Measurements from ENCODE around the gene AHI1. TPM values are rescaled to one million over a fixed set of nuclear protein-coding genes. Genes with fewer than 3 reads are reported as not detected.

Gene AHI1
- total RNA-seq, 5 donors from 2014 or later (not counting 1 experiment from before 2014, with no cell fraction given): 9.6 to 27.6 (median 15.8) TPM

DNA sequence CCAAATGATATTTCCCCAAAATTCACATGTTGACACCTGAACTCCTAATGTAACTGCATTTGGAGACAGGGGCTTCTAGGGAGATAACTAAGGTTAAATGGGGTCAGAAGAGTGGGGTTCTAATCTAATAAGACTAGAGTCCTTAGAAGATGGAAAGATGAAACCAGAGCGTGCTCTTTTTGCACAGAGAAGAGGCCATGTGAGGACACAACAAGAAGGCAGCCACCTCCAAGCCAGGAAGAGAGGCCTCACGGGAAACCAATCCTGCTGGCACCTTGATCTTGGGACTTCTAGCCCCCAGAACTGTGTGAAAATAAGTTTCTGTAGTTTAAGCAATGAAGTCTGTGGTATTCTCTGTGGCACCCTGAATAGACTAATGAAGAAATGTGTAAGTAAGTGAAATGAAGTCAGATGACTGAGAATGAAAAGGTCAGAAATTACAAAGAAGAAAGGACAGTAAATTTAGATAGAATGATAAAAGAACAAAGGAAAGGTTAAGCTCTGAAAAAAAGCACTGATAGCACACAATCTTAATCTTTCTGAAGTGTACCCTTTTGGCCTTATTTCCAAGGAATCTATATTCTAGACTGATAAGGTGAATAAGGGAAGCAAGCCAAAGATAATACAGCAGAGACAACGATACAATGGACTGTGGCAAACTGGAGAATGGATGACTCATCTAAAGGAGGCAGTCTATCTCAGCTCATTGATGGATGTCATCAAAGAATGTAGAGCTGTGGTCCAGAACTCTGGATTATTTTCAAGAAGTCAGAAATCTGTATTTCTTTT lies 206.1 kb downstream of the AHI1 start:
- H3K36me3 Mint-ChIP-seq: peaks cover 30% of the 10 kb centered on the region
- ChIA-PET CTCF (no interaction called here), POLR2A (no interaction called here)
- no peaks in the 10 kb centered on the region for H3K9me3 ChIP-seq
- H3K9me3 Mint-ChIP-seq: peaks cover 4 to 6% (median 6%) of the 10 kb centered on the region in 3 donors
- H3K27me3 Mint-ChIP-seq: no peaks in the 10 kb centered on the region
- H3K27ac ChIP-seq (ENCODE audit: low read length): no peak overlapping the region
- no peak overlapping the region for H3K4me3 ChIP-seq (ENCODE audit: control insufficient read depth in 1 of 2, extremely low read depth in 1 of 2, low read length in 1 of 2)
- peaks cover 0 to 7% (median 2%) of the 10 kb centered on the region in 3 donors for H3K4me1 Mint-ChIP-seq
- 63% methylated on average over 3 of the region's 3 CpGs for WGBS (ENCODE audit: insufficient coverage)
- H3K4me1 ChIP-seq (ENCODE audit: control insufficient read depth in 1 of 2, extremely low read depth in 1 of 2, insufficient read depth in 2 of 2, low read length in 2 of 2): no peaks in the 10 kb centered on the region
- H3K36me3 ChIP-seq (ENCODE audit: control insufficient read depth in 2 of 2, extremely low read depth in 1 of 2, insufficient read depth in 1 of 2, low read length in 1 of 2): no peaks in the 10 kb centered on the region
- H3K4me3 Mint-ChIP-seq: no peak overlapping the region
- no peak overlapping the region for H3K27ac Mint-ChIP-seq
- DNase-seq (no peak), ATAC-seq (replicated peaks in 1 of 4) (no peak)
- no peaks in the 10 kb centered on the region for H3K27me3 ChIP-seq (replicated peaks in 1 of 2; ENCODE audit: control insufficient read depth in 2 of 2, extremely low read depth in 1 of 2, insufficient read depth in 2 of 2, low read length in 1 of 2)

DNA sequence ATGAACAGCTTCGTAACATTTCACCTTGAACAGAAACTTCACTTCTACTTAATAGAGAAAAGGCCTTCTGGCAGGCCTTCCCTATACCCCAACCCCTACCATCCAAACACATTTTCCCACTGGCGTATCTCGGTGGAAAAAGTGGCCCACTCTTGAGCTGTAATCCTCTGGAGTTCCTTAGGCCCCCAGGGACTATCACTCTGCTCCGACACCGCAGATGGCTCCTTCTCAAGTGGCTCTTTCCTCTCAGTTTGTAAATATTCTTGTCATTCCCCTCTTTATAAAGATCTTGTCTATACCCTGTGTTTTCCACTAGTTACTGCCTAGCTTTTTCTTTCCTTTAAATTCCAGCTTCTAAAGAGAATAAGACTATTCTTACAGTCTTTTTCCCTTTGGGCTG lies 207.7 kb downstream of the AHI1 start:
- 92% methylated on average over 2 of the region's 5 CpGs for WGBS (ENCODE audit: insufficient coverage)
- Histone ChIP-seq H3K4me1 (ENCODE audit: control insufficient read depth in 1 of 2, extremely low read depth in 1 of 2, insufficient read depth in 2 of 2, low read length in 2 of 2) (no peaks in the 10 kb centered on the region), H3K36me3 (ENCODE audit: control insufficient read depth in 2 of 2, extremely low read depth in 1 of 2, insufficient read depth in 1 of 2, low read length in 1 of 2) (no peaks in the 10 kb centered on the region), H3K9me3 (no peaks in the 10 kb centered on the region), H3K4me3 (ENCODE audit: control insufficient read depth in 1 of 2, extremely low read depth in 1 of 2, low read length in 1 of 2) (no peak overlapping the region), H3K27me3 (replicated peaks in 1 of 2; ENCODE audit: control insufficient read depth in 2 of 2, extremely low read depth in 1 of 2, insufficient read depth in 2 of 2, low read length in 1 of 2) (no peaks in the 10 kb centered on the region), H3K27ac (ENCODE audit: low read length) (no peak overlapping the region)
- H3K4me3 Mint-ChIP-seq: no peak overlapping the region
- ATAC-seq (replicated peaks in 1 of 4) (no peak), DNase-seq (no peak)
- peaks cover 27% of the 10 kb centered on the region for H3K36me3 Mint-ChIP-seq
- POLR2A ChIA-PET: no interaction called here
- H3K27ac Mint-ChIP-seq: no peak overlapping the region
- CTCF ChIA-PET: no interaction called here
- peaks cover 0 to 3% (median 0%) of the 10 kb centered on the region in 3 donors for H3K9me3 Mint-ChIP-seq
- peaks cover 0 to 7% (median 2%) of the 10 kb centered on the region in 3 donors for H3K4me1 Mint-ChIP-seq
- no peaks in the 10 kb centered on the region for H3K27me3 Mint-ChIP-seq

GRCh38 chr6:135286962-135287538 lies 210.5 kb downstream of the AHI1 start:
- ChIA-PET POLR2A (no interaction called here), CTCF (no interaction called here)
- H3K4me1 ChIP-seq (ENCODE audit: control insufficient read depth in 1 of 2, extremely low read depth in 1 of 2, insufficient read depth in 2 of 2, low read length in 2 of 2): no peaks in the 10 kb centered on the region
- no peak for DNase-seq
- no peaks in the 10 kb centered on the region for H3K27me3 ChIP-seq (replicated peaks in 1 of 2; ENCODE audit: control insufficient read depth in 2 of 2, extremely low read depth in 1 of 2, insufficient read depth in 2 of 2, low read length in 1 of 2)
- peaks cover 0 to 7% (median 2%) of the 10 kb centered on the region in 3 donors for H3K4me1 Mint-ChIP-seq
- WGBS (ENCODE audit: insufficient coverage): 37% methylated on average over 4 of the region's 8 CpGs
- no peaks in the 10 kb centered on the region for H3K27me3 Mint-ChIP-seq
- no peak overlapping the region for H3K4me3 ChIP-seq (ENCODE audit: control insufficient read depth in 1 of 2, extremely low read depth in 1 of 2, low read length in 1 of 2)
- H3K4me3 Mint-ChIP-seq: no peak overlapping the region
- no peak for ATAC-seq (replicated peaks in 1 of 4)
- H3K9me3 Mint-ChIP-seq: peaks cover 0 to 3% (median 0%) of the 10 kb centered on the region in 3 donors
- H3K36me3 ChIP-seq (ENCODE audit: control insufficient read depth in 2 of 2, extremely low read depth in 1 of 2, insufficient read depth in 1 of 2, low read length in 1 of 2): no peaks in the 10 kb centered on the region
- no peak overlapping the region for H3K27ac Mint-ChIP-seq
- H3K9me3 ChIP-seq: no peaks in the 10 kb centered on the region
- no peak overlapping the region for H3K27ac ChIP-seq (ENCODE audit: low read length)
- H3K36me3 Mint-ChIP-seq: peaks cover 21% of the 10 kb centered on the region

- Mint-ChIP-seq H3K9me3 (peaks cover 0 to 3% (median 0%) of the 10 kb centered on the region in 3 donors), H3K36me3 (peaks cover 21% of the 10 kb centered on the region), H3K27ac (no peak overlapping the region), H3K27me3 (no peaks in the 10 kb centered on the region), H3K4me1 (peaks cover 0 to 11% (median 2%) of the 10 kb centered on the region in 3 donors), H3K4me3 (no peak overlapping the region)
- DNase-seq (no peak), ATAC-seq (replicated peaks in 1 of 4) (no peak)
- no CpG with 5 or more reads among the region's 2 CpGs for WGBS (ENCODE audit: insufficient coverage)
- POLR2A ChIA-PET: no interaction called here
- Histone ChIP-seq H3K27me3 (replicated peaks in 1 of 2; ENCODE audit: control insufficient read depth in 2 of 2, extremely low read depth in 1 of 2, insufficient read depth in 2 of 2, low read length in 1 of 2) (no peaks in the 10 kb centered on the region), H3K4me1 (ENCODE audit: control insufficient read depth in 1 of 2, extremely low read depth in 1 of 2, insufficient read depth in 2 of 2, low read length in 2 of 2) (peaks cover 0 to 3% of the 10 kb centered on the region in 2 experiments), H3K27ac (ENCODE audit: low read length) (no peak overlapping the region), H3K4me3 (ENCODE audit: control insufficient read depth in 1 of 2, extremely low read depth in 1 of 2, low read length in 1 of 2) (no peak overlapping the region), H3K36me3 (ENCODE audit: control insufficient read depth in 2 of 2, extremely low read depth in 1 of 2, insufficient read depth in 1 of 2, low read length in 1 of 2) (no peaks in the 10 kb centered on the region), H3K9me3 (no peaks in the 10 kb centered on the region)
- CTCF ChIA-PET: no interaction called here
Measured at GRCh38 chr6:135285165-135285564, 212.4 kb downstream of the AHI1 start.

DNA sequence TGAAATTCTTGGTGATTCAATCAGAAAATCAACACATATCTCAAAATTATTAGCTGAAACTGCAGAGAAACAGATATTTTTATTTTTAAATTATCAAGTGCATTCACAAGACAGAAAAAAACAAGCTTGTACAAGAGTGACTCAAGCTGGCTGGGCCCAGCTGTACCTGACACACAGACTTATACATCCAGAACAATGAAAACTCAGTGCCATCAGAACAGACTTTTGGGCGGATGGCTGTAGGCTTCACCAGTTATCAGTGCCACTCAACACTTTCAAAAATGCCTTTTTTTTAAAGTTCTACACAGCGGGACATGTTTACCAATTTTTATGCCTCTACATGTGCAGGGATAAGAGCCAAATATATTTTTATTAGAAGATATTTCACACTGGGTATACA lies 213.6 kb downstream of the AHI1 start:
- no peak overlapping the region for H3K4me3 Mint-ChIP-seq
- Histone ChIP-seq H3K27ac (ENCODE audit: low read length) (no peak overlapping the region), H3K27me3 (replicated peaks in 1 of 2; ENCODE audit: control insufficient read depth in 2 of 2, extremely low read depth in 1 of 2, insufficient read depth in 2 of 2, low read length in 1 of 2) (no peaks in the 10 kb centered on the region), H3K36me3 (ENCODE audit: control insufficient read depth in 2 of 2, extremely low read depth in 1 of 2, insufficient read depth in 1 of 2, low read length in 1 of 2) (no peaks in the 10 kb centered on the region), H3K9me3 (no peaks in the 10 kb centered on the region), H3K4me3 (ENCODE audit: control insufficient read depth in 1 of 2, extremely low read depth in 1 of 2, low read length in 1 of 2) (no peak overlapping the region), H3K4me1 (ENCODE audit: control insufficient read depth in 1 of 2, extremely low read depth in 1 of 2, insufficient read depth in 2 of 2, low read length in 2 of 2) (peaks cover 0 to 3% of the 10 kb centered on the region in 2 experiments)
- H3K4me1 Mint-ChIP-seq: peaks cover 0 to 11% (median 2%) of the 10 kb centered on the region in 3 donors
- H3K36me3 Mint-ChIP-seq: peaks cover 21% of the 10 kb centered on the region
- H3K27ac Mint-ChIP-seq: no peak overlapping the region
- no CpG with 5 or more reads among the region's 2 CpGs for WGBS (ENCODE audit: insufficient coverage)
- H3K27me3 Mint-ChIP-seq: no peaks in the 10 kb centered on the region
- ATAC-seq (replicated peaks in 1 of 4) (no peak), DNase-seq (no peak)
- H3K9me3 Mint-ChIP-seq: peaks cover 0 to 3% (median 0%) of the 10 kb centered on the region in 3 donors
- ChIA-PET CTCF (interaction anchor here in 1 of 2 donors (1.5 kb wide), 1 partner anchor 11 kb away, joined by 3 read pairs; no protein-coding TSS in a partner anchor), POLR2A (no interaction called here)

- Histone ChIP-seq H3K36me3 (ENCODE audit: control insufficient read depth in 2 of 2, extremely low read depth in 1 of 2, insufficient read depth in 1 of 2, low read length in 1 of 2) (no peaks in the 10 kb centered on the region), H3K27me3 (replicated peaks in 1 of 2; ENCODE audit: control insufficient read depth in 2 of 2, extremely low read depth in 1 of 2, insufficient read depth in 2 of 2, low read length in 1 of 2) (no peaks in the 10 kb centered on the region), H3K4me3 (ENCODE audit: control insufficient read depth in 1 of 2, extremely low read depth in 1 of 2, low read length in 1 of 2) (no peak overlapping the region), H3K4me1 (ENCODE audit: control insufficient read depth in 1 of 2, extremely low read depth in 1 of 2, insufficient read depth in 2 of 2, low read length in 2 of 2) (peaks cover 0 to 3% of the 10 kb centered on the region in 2 experiments), H3K9me3 (no peaks in the 10 kb centered on the region), H3K27ac (ENCODE audit: low read length) (no peak overlapping the region)
- Mint-ChIP-seq H3K36me3 (peaks cover 13% of the 10 kb centered on the region), H3K4me3 (no peak overlapping the region), H3K4me1 (peaks cover 0 to 11% (median 2%) of the 10 kb centered on the region in 3 donors), H3K9me3 (peaks cover 0 to 3% (median 0%) of the 10 kb centered on the region in 3 donors), H3K27me3 (no peaks in the 10 kb centered on the region), H3K27ac (no peak overlapping the region)
- ChIA-PET CTCF (interaction anchor here (0.6 to 1.5 kb wide), 2 partner anchors 9 to 138 kb away, joined by 3 read pairs; no protein-coding TSS in a partner anchor), POLR2A (interaction anchor here in 1 of 2 donors (0.6 kb wide), 1 partner anchor 15 kb away, joined by 6 read pairs; no protein-coding TSS in a partner anchor)
- DNase-seq (no peak), ATAC-seq (replicated peaks in 1 of 4) (no peak)
Measured at GRCh38 chr6:135282395-135282794, 215.1 kb downstream of the AHI1 start.
